Superior temporal gyrus (tissue), 1 donor: ENCODE results near the gene LMX1B.

Experiments
- DNase-seq: peaks from one replicate; pipeline ENCODE4 v3.0.0-alpha.2; 2016; ENCODE audit errors: extremely low spot score

The LMX1B gene

DNA sequence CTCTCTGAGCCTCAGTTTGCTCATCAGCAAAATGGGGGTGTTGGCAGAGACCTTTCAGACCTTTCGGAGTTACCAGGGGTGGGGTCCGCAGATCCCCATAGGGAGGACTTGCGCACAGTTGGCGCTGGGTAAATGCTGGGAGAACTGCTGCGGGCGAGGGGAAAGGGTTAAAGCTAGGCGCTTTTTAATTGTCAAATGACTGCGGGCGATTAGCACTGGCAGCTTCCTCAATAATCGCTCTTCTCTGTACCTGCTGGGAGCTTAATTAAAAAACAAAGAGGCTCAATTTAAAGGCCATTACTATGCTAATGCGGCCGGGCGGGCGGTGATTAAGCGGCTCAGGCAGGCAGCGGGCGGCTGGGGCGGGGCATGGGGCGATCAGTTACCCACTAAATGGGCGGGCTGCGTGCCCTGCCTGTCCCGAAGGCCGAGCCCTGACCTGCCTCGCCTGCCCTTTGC lies 63.0 kb downstream of the LMX1B start:
- no peak for DNase-seq

DNA sequence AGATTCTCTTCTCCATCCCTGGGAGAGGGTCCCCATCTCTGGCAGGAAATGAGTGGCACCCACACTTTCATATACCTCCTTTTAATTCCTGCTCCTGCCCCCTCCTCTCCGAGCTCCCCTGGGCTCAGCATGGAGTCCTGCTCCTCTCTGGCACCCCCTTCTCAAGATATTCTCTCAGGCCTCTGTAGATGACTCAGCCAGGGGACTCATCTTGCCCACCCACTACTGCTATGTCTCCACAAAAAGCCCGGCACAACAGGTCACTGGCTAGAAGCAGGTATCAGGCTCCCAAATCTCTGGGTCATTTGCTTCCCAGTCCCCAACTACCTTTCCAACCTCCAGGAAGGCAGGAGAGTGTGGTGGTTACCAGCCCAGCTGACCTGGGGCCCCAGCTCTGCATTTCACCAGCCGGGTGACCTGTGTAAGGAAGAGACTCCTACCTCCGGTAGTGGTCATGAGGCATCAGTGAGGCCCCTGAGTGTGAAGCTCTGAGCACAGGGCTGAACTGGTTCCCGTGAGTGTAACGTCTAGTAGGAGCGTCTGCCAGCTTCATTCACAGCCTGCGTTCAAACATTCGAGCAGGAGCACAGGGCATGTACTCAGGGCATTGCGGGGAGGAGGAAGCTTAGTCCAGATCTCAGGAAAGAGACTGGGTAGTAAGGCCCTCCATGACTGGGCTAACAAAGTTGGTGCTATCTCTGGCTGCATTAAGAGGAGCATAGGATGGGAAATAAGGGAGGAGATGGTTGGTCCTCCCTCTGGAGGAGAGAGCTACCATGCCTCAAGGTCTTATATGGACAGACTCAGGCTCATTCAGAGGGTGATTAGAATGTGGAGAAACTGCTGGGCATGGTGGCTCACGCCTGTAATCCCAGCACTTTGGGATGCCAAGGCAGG lies 63.7 kb downstream of the LMX1B start:
- no peak for DNase-seq

GRCh38 chr9:126678989-126679388 lies 65.3 kb downstream of the LMX1B start:
- no peak for DNase-seq

- no peak for DNase-seq
Observed at GRCh38 chr9:126681336-126681735, 67.6 kb downstream of the LMX1B start.

- DNase-seq: no peak
Observed at GRCh38 chr9:126682113-126682810, 68.5 kb downstream of the LMX1B start.

GRCh38 chr9:126682928-126683697 lies 69.4 kb downstream of the LMX1B start:
- no peak for DNase-seq

- DNase-seq: no peak
Observed at GRCh38 chr9:126683698-126684044, 69.9 kb downstream of the LMX1B start.

GRCh38 chr9:126684345-126684744 lies 70.6 kb downstream of the LMX1B start:
- DNase-seq: no peak

GRCh38 chr9:126684965-126685465 lies 71.3 kb downstream of the LMX1B start:
- DNase-seq: no peak

DNA sequence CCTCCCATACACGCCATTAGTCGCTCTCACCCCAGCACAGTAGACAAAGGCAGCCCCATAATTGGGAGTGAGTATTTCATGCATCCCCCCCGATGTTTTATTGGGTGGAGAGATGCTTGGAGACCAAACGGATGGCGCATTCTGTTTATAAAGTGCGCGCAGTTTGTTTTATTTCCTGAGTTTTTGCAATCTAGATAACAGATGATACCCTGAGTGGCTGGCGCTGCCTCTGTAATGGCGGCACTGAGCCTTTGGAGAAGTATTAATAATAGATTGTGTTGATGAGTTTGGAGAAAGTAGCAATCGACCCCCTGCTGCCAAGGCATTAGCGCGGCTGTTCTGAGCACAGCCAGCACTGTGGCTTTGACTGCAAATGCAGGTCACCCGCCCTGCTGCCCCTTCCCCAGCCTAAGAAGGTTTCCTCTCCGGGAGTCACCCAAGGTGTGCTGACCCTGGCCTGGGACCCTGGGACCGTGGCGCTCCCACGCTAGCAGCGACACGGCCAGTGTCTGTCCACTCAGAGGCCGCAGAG lies 74.3 kb downstream of the LMX1B start:
- no peak for DNase-seq

DNA sequence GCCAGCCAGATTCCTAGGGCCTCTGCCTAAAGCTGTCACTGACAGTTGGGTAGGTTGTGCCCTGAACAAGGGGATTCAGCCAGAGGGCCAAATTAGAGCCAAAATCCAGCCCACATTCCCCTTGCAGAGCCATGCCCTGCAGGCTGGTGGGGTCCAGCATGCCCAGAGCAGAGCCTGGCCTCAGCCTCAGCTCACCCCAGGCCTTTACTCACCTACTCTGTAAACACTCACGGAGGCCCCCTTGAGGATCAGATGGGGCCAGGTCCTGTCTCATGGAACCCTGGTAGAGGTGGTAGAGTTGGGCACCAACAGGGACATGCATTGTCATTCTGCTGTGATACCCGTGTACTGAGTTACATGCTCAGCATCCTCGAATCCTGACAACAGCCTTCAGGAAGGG lies 74.9 kb downstream of the LMX1B start:
- DNase-seq: no peak

DNA sequence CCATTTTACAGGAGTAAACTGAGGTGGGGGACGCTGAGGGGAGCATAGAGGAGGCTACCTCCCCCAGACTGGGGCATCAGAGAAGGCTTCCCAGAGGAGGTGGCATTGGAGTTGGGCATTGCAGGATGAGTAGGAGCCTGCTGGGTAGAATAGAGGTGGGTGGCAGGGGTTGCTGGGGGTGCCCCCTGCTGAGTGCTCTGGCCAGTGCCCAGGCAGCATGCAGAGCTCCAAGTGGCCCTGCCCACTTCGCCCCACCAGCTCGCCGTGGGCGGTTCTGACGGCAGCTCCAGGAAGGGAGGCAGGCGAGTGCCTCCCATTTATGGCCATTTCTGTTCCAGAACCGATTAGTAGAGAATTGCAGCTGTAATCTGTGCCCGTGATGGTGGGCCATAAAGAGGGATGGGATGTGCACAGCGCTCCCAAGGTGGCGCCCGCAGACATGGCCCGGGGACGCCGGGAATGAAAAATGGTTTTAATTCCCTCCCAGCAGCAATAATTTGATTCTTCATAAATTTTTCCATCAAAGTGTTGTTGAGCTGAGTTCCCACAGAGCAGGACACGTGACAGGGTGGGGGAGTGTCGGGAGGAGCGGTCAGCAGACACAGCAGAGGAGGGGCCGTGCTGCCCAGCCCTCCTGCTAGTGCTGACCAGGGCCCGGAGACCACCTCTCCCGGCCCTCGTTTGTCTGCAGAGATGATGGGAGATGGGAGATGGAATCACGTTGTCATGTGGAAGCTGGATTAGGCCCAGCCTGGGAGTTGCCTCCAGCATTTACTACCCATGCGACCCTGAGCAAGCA lies 75.5 kb downstream of the LMX1B start:
- DNase-seq: no peak

GRCh38 chr9:126690431-126691051 lies 76.8 kb downstream of the LMX1B start:
- DNase-seq: no peak

GRCh38 chr9:126692041-126692758 lies 78.5 kb downstream of the LMX1B start:
- no peak for DNase-seq

DNA sequence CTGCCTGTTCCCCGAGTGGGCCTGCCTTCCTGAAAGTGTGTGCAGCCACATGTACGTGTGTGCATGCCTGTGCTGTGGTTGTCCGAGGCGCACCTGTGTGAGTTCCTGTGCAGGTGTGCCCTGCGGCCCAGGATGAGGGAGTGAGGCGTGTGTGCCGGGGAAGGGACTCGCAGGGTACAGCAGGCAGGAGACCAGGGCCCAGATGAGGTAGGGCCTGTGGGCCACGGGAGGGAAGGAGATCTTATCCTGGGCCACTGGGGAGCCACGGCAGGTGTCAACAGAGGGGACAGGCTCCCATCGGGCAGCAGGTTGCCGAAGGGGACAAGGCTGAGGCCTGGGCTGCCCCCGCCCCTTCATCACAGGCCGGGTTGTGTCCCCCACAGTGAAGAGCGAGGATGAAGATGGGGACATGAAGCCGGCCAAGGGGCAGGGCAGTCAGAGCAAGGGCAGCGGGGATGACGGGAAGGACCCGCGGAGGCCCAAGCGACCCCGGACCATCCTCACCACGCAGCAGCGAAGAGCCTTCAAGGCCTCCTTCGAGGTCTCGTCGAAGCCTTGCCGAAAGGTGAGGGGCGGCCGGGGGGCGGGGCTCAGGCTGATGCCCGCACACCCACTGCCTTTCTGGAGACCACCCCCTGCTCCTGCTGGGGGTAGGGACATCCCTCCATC lies 79.2 kb downstream of the LMX1B start:
- DNase-seq: no peak

GRCh38 chr9:126693428-126693944 lies 79.8 kb downstream of the LMX1B start:
- DNase-seq: no peak

DNA sequence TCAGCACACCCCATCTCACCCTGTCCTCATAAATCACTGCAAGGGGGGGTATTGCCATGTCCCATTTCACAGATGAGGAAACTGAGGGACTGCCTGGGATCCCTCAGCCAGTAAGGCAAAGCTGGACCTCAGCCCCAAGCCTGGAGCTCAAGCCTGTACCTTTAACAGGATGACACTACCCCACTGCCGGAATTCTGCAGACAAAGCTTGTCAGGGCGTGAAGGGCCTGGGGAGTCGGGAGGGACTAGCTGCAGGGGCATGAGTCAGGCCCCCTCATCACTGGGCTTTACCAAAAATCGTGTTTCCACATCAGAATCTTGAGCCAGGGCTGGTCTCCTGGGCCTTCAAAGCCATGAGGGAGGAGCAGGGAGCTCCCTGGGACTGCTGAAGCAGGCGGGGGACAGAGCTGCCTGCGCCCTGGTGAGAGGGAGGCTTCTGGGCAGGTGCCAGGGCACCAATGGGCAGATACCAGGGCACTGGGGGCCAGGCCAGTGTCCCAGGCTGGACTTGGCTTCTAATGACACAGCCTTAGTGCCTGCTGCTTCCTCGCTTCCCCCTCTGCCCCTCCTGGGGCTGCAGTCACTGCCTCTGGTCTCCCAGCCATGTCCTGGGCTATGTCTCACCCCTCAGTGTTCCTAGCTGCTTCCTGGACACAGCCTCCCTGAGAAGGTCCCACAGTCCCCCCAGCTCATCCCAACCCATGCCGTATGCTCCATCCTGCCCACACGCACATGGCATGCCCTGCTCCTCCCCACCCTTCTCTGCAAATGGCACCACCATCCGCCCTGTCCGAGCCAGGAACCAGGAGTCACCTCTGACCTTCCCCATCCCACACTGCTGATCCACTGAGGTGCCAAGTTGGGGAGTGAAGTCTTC lies 80.7 kb downstream of the LMX1B start:
- no peak for DNase-seq

- no peak for DNase-seq
Observed at GRCh38 chr9:126695186-126695585, 81.5 kb downstream of the LMX1B start.
